ENCODE data around the gene KDM3B. TPM values are rescaled to one million over a fixed set of nuclear protein-coding genes. Genes with fewer than 3 reads are reported as not detected.

KDM3B gene
- total and polyA plus RNA-seq, 2 of the 8 experiments (the other 6 are each of a cell fraction or from before 2014, with no cell fraction given): 27.1 to 78.1 TPM

GRCh38 chr5:138444078-138444773, 91.7 kb downstream of the KDM3B start:
- Histone ChIP-seq H3K14ac (ENCODE audit: insufficient read length) (no peak overlapping the region), H4K91ac (replicated peaks; ENCODE audit: insufficient read length, low read length) (no peak overlapping the region), H2BK20ac (ENCODE audit: low read length) (no peak overlapping the region), H3K4me3 (ENCODE audit: extremely low read depth in 1 of 4, insufficient read depth in 2 of 4, low read depth in 3 of 4, low read length in 4 of 4) (no peak overlapping the region), H3K9me3 (ENCODE audit: insufficient read depth in 2 of 2, low read depth in 1 of 2, low read length in 1 of 2) (no peaks in the 10 kb centered on the region), H3K27me3 (replicated peaks in 1 of 4; ENCODE audit: control insufficient read depth in 3 of 4, extremely low read depth in 1 of 4, insufficient read depth in 3 of 4, low read length in 3 of 4) (peaks cover 0 to 1% (median 0%) of the 10 kb centered on the region in 4 experiments; a peak in 1 of 7 replicates), H3K79me1 (ENCODE audit: low read depth, low read length) (0 out of 2 replicates have a peak, but pooled peaks cover 3% of the 10 kb centered on the region), H3K9ac (replicated peaks in 1 of 4; ENCODE audit: extremely low read depth in 1 of 4, low read depth in 3 of 4, low read length in 3 of 4) (no peak overlapping the region), H2AK5ac (ENCODE audit: low read depth, low read length) (no peak overlapping the region), H2BK5ac (ENCODE audit: low read depth, low read length) (no peak overlapping the region), H3K4ac (replicated peaks; ENCODE audit: insufficient read length, low read depth, low read length) (no peak overlapping the region), H4K5ac (ENCODE audit: insufficient read length, low read depth, low read length) (no peak overlapping the region), H3K4me1 (replicated peaks in 1 of 4; ENCODE audit: control insufficient read depth in 3 of 4, insufficient read depth in 4 of 4, low read length in 3 of 4) (peaks cover 4 to 23% (median 16%) of the 10 kb centered on the region in 4 experiments), H3K23ac (ENCODE audit: insufficient read length) (no peak overlapping the region), H2BK120ac (replicated peaks; ENCODE audit: low read depth, low read length) (no peak overlapping the region), H3K27ac (ENCODE audit: low read depth, low read length) (no peak overlapping the region), H2BK12ac (ENCODE audit: low read depth, low read length) (no peak overlapping the region), H2BK15ac (ENCODE audit: low read length) (no peak overlapping the region), H4K20me1 (replicated peaks in 1 of 2; ENCODE audit: control insufficient read depth in 1 of 2, insufficient read depth in 2 of 2, low read length in 2 of 2) (no peaks in the 10 kb centered on the region), H3K36me3 (ENCODE audit: control insufficient read depth in 2 of 4, insufficient read depth in 4 of 4, low read length in 3 of 4) (no peaks in the 10 kb centered on the region), H2AFZ (ENCODE audit: low read length) (no peak overlapping the region), H3K56ac (replicated peaks; ENCODE audit: insufficient read length, low read depth, low read length) (no peak overlapping the region), H4K8ac (ENCODE audit: extremely low read depth, insufficient read depth, low read length) (0 out of 2 replicates have a peak overlapping the region, but pooled peaks have one; percentile 12), H3K18ac (ENCODE audit: extremely low read depth, low read length) (no peak overlapping the region), H3K23me2 (ENCODE audit: low read depth, low read length) (peaks cover 7% of the 10 kb centered on the region), H3K4me2 (ENCODE audit: insufficient read depth in 1 of 2, low read depth in 2 of 2, low read length in 2 of 2) (no peak overlapping the region), H3K79me2 (ENCODE audit: control insufficient read depth in 1 of 2, insufficient read depth in 2 of 2, low read length in 2 of 2) (no peaks in the 10 kb centered on the region)
- ChIA-PET POLR2A (ENCODE audit: partially characterized antibody) (interaction anchor here (0.8 to 10.1 kb wide), 4 partner anchors 21 to 71 kb away, joined by 3 to 128 read pairs (median 3); partner anchors contain the start of gene EGR1), CTCF (ENCODE audit: partially characterized antibody) (interaction anchor here (0.5 to 24.9 kb wide), 3 partner anchors 17 to 60 kb away, joined by 3 to 532 read pairs (median 215); partner anchors contain the start of gene EGR1)
- WGBS, 2 experiments (ENCODE audit: extremely low coverage in 1 of 2, insufficient coverage in 1 of 2, insufficient read length in 1 of 2, insufficient replicate concordance in 2 of 2, low coverage in 1 of 2, low lambda C conversion rate in 2 of 2, missing lambda C conversion rate in 1 of 2): 92% methylated on average over 13 of the region's 13 CpGs; no CpG with 5 or more reads in 1 of the 2 experiments
- DNase-seq (ENCODE audit: low read depth in 1 of 2, low spot score in 2 of 2) (no peak), FAIRE-seq (no peak)
- TF ChIP-seq FOSL1 (IDR thresholded peaks at IDR 0.05; ENCODE audit: insufficient read depth, low read depth, low read length): no peak
- no peak for TF ChIP-seq KDM1A (IDR thresholded peaks at IDR 0.05; ENCODE audit: borderline replicate concordance, low read length)
- TF ChIP-seq USF2 (IDR thresholded peaks at IDR 0.05; ENCODE audit: low read length): no peak
- no peak for TF ChIP-seq GABPA (IDR thresholded peaks at IDR 0.05; ENCODE audit: borderline replicate concordance, insufficient read depth, low read length)
- no peak for TF ChIP-seq SRF (IDR thresholded peaks at IDR 0.05; ENCODE audit: low read depth, low read length)
- TF ChIP-seq SAP30 (IDR thresholded peaks at IDR 0.05; ENCODE audit: insufficient read depth, insufficient replicate concordance, low read length): no peak
- no peak for TF ChIP-seq TAF1 (IDR thresholded peaks at IDR 0.05; ENCODE audit: low read depth, low read length)

All from H1 (cell line).